Naive thymus-derived CD8-positive, alpha-beta T cell (primary cell): ENCODE measurements around the gene CELA2B. TPM values are rescaled to one million over a fixed set of nuclear protein-coding genes. Genes with fewer than 3 reads are reported as not detected.

Source experiments
- ATAC-seq, 2 donors: fragments of 150-1000 bp; cut with Tn5 transposase in 1 of 2; sonication (Bioruptor Pico), chemical (Tn5 transposase) in 1 of 2; 1 replicate in 1 of 2; 2 replicates in 1 of 2; pipeline ENCODE4 v1.10.0; 2021; ENCODE audit warnings: mild to moderate bottlenecking in 2 of 2, moderate library complexity in 2 of 2
- POLR2A ChIA-PET: fragments of 350-600 bp; sonication (Branson Sonifier 250); formaldehyde crosslinking; loops from one replicate; lab custom pipeline; 2021; ENCODE audit warnings: antibody characterized with exemption; lab: Charles Lee
- DNase-seq, 10 donors: peaks; one replicate each; pipeline versions ENCODE4 v3.0.0 to v3.0.0-alpha.2; 2020 to 2022
- H3K27ac Mint-ChIP-seq, 10 donors: one replicate each; pipeline ENCODE4 v1.8.0; 2020 to 2022; ENCODE audit warnings: mild to moderate bottlenecking in 10 of 10, mixed read lengths in 10 of 10, moderate library complexity in 4 of 10, inconsistent platforms in 1 of 10
- H3K27me3 Mint-ChIP-seq, 5 donors: one replicate each; pipeline ENCODE4 v1.8.0; 2021 to 2022; ENCODE audit warnings: mixed read lengths in 5 of 5
- H3K36me3 Mint-ChIP-seq, 3 donors: one replicate each; pipeline ENCODE4 v1.8.0; 2020 to 2022; ENCODE audit warnings: mixed read lengths in 3 of 3, mild to moderate bottlenecking in 2 of 3, inconsistent platforms in 1 of 3
- H3K4me1 Mint-ChIP-seq, 4 donors: one replicate each; pipeline ENCODE4 v1.8.0; 2021 to 2022; ENCODE audit warnings: mixed read lengths in 4 of 4
- H3K4me3 Mint-ChIP-seq, 10 donors: one replicate each; pipeline ENCODE4 v1.8.0; 2020 to 2022; ENCODE audit warnings: mild to moderate bottlenecking in 10 of 10, mixed read lengths in 10 of 10, moderate library complexity in 6 of 10, inconsistent platforms in 1 of 10
- H3K9me3 Mint-ChIP-seq, 9 donors: one replicate each; pipeline ENCODE4 v1.8.0; 2020 to 2022; ENCODE audit warnings: mixed read lengths in 9 of 9, mild to moderate bottlenecking in 3 of 9, inconsistent platforms in 1 of 9, moderate library complexity in 1 of 9
- polyA plus RNA-seq, 3 donors: library from polyadenylated mRNA; unstranded; fragments of 300-500 nt; fragmentation: Illumina TruSeq; gene quantifications; one replicate each; pipeline ENCODE4 v1.2.3, GENCODE V29; 2021
- total RNA-seq, 8 experiments: library from RNA in 2 of 8; stranded (reverse) in 2 of 8; gene quantifications; one replicate each; pipeline ENCODE4 v1.2.3 and lab custom pipeline; 2021 to 2026

The CELA2B gene
- total and polyA plus RNA-seq, 5 experiments from 2014 or later: not detected

GRCh38 chr1:15435239-15436077 is 40.4 kb upstream of the CELA2B start:
- H3K4me3 Mint-ChIP-seq: no peak overlapping the region
- DNase-seq: no peak
- peaks cover 0 to under 1% (median 0%) of the 10 kb centered on the region in 3 donors for H3K36me3 Mint-ChIP-seq
- H3K4me1 Mint-ChIP-seq: peaks cover 0 to 5% (median 1%) of the 10 kb centered on the region in 4 donors
- peak overlapping the region in 2 of 10 donors; percentile 25 to 57 for H3K27ac Mint-ChIP-seq
- POLR2A ChIA-PET: no interaction called here
- ATAC-seq: no peak
- no peaks in the 10 kb centered on the region for H3K27me3 Mint-ChIP-seq
- H3K9me3 Mint-ChIP-seq: no peaks in the 10 kb centered on the region

GRCh38 chr1:15436881-15437442 is 38.9 kb upstream of the CELA2B start:
- Mint-ChIP-seq H3K36me3 (no peaks in the 10 kb centered on the region), H3K27ac (peak overlapping the region in 2 of 10 donors; percentile 27 to 40), H3K4me3 (no peak overlapping the region), H3K27me3 (peaks cover 0 to 3% (median 0%) of the 10 kb centered on the region in 5 donors), H3K9me3 (no peaks in the 10 kb centered on the region), H3K4me1 (peaks cover 0 to 5% (median 0%) of the 10 kb centered on the region in 4 donors)
- no peak for ATAC-seq
- POLR2A ChIA-PET: no interaction called here
- no peak for DNase-seq

DNA sequence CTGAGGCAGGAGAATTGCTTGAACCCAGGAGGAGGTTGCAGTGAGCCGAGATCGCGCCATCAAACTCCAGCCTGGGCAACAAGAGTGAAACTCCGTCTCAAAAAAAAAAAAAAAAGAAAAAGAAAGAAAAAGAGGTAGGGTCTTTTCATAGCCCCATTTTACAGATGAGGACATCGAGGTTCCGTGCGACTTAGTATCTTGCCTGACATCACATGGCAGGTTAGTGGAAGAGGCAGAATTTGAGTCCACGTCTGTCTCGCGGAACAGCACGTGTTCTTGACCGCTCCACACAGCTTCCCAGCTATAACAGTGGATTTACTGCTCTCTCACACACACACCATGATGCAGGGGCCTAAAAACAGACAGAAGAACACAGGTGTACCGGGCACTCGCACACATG is 36.6 kb upstream of the CELA2B start:
- POLR2A ChIA-PET: no interaction called here
- no peak for ATAC-seq
- H3K36me3 Mint-ChIP-seq: no peaks in the 10 kb centered on the region

DNA sequence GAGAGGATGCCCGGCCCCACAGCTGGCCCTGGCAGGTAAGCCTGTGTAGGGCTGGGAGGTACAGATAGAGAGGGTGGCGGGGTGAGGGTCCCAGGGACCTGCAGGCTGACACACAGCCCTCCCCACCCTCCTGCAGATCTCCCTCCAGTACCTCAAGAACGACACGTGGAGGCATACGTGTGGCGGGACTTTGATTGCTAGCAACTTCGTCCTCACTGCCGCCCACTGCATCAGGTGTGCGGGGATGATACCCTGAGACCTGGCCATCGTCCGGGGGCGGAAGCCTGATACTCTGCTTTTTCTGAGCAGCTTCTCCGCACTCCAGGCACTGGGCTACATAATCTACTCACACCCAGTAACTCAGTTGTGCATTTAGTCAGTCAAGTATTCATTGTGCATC is 35.5 kb upstream of the CELA2B start:
- Mint-ChIP-seq H3K36me3 (no peaks in the 10 kb centered on the region), H3K9me3 (no peaks in the 10 kb centered on the region), H3K4me1 (no peaks in the 10 kb centered on the region), H3K4me3 (no peak overlapping the region), H3K27me3 (peaks cover 0 to 5% (median 2%) of the 10 kb centered on the region in 5 donors), H3K27ac (no peak overlapping the region)
- DNase-seq (no peak), ATAC-seq (no peak)
- POLR2A ChIA-PET: no interaction called here

More for the DNA sequence above, 36.6 kb upstream of the CELA2B start:
- DNase-seq: no peak
- Mint-ChIP-seq H3K4me3 (no peak overlapping the region), H3K27me3 (peaks cover 0 to 3% (median 0%) of the 10 kb centered on the region in 5 donors), H3K27ac (no peak overlapping the region), H3K4me1 (peaks cover 0 to 5% (median 0%) of the 10 kb centered on the region in 4 donors), H3K9me3 (no peaks in the 10 kb centered on the region)

DNA sequence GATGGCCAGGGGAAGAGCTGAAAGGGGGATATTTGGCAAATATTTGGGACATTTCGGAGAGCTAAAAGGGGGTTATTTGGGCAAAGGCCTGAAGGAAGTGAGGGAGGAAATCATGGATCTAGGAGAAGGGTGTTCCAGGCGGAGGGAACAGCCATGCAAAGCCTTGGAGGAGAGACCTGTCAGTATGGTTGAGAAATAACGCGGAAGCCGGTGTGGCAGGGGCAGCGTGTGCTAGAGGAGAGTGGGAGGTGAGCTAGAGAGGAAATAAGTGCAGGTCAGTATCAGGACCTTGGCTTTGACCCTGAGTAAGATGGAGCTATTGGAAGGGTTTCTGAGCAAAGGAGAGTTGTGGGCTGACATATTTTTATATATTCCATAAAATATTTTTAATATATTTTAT is 34.7 kb upstream of the CELA2B start:
- DNase-seq (no peak), ATAC-seq (no peak)
- Mint-ChIP-seq H3K27ac (no peak overlapping the region), H3K4me3 (no peak overlapping the region), H3K36me3 (no peaks in the 10 kb centered on the region), H3K9me3 (no peaks in the 10 kb centered on the region), H3K4me1 (peaks cover 0 to 4% (median 0%) of the 10 kb centered on the region in 4 donors), H3K27me3 (peaks cover 3 to 10% (median 6%) of the 10 kb centered on the region in 5 donors)
- POLR2A ChIA-PET: no interaction called here

DNA sequence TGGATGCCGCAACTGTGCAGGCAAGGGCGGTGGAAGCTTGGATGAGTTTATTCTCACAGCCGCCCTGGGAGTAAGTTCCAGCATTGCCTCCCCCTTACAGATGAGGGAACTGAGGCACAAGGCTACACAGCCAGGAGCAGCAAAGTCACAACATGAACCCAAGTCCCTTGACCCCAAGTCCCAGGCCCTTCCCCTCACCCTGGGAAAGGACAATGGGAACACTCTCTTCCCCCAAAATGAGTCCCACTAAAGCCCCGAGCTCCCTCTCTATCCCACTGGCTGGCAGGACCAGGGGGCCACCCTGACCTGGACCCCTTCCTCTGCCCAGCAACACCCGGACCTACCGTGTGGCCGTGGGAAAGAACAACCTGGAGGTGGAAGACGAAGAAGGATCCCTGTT is 33.8 kb upstream of the CELA2B start:
- H3K9me3 Mint-ChIP-seq: no peaks in the 10 kb centered on the region
- ATAC-seq (no peak), DNase-seq (no peak)
- peaks cover 0 to 4% (median 0%) of the 10 kb centered on the region in 4 donors for H3K4me1 Mint-ChIP-seq
- H3K27ac Mint-ChIP-seq: no peak overlapping the region
- H3K27me3 Mint-ChIP-seq: peaks cover 3 to 14% (median 9%) of the 10 kb centered on the region in 5 donors
- POLR2A ChIA-PET: no interaction called here
- H3K4me3 Mint-ChIP-seq: no peak overlapping the region
- H3K36me3 Mint-ChIP-seq: no peaks in the 10 kb centered on the region

GRCh38 chr1:15442759-15443158 is 33.1 kb upstream of the CELA2B start:
- H3K9me3 Mint-ChIP-seq: no peaks in the 10 kb centered on the region
- no peak overlapping the region for H3K27ac Mint-ChIP-seq
- ATAC-seq: no peak
- DNase-seq: no peak
- POLR2A ChIA-PET: interaction anchor here (0.6 kb wide), 1 partner anchor 50 kb away, joined by 3 read pairs; no protein-coding TSS in a partner anchor
- H3K27me3 Mint-ChIP-seq: peaks cover 3 to 19% (median 13%) of the 10 kb centered on the region in 5 donors
- peaks cover 0 to 4% (median 0%) of the 10 kb centered on the region in 4 donors for H3K4me1 Mint-ChIP-seq
- H3K4me3 Mint-ChIP-seq: peak overlapping the region in 1 of 10 donors; percentile 19
- no peaks in the 10 kb centered on the region for H3K36me3 Mint-ChIP-seq

DNA sequence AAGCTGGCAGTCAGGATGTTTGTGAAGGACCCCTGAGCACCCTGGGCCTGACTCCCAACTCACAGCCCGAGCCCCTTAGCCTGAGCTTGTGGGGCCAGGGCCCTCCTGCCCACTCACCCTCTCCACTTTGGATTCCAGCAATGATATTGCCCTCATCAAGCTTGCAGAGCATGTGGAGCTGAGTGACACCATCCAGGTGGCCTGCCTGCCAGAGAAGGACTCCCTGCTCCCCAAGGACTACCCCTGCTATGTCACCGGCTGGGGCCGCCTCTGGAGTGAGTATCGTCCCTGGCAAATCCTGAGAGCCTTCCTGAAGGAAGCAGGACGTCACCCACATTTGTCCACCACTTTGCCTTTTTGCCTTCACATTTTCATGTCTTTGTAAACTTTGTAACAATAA is 32.6 kb upstream of the CELA2B start:
- Mint-ChIP-seq H3K27me3 (peaks cover 3 to 19% (median 13%) of the 10 kb centered on the region in 5 donors), H3K36me3 (no peaks in the 10 kb centered on the region), H3K4me3 (no peak overlapping the region), H3K4me1 (peaks cover 0 to 4% (median 0%) of the 10 kb centered on the region in 4 donors), H3K9me3 (no peaks in the 10 kb centered on the region), H3K27ac (no peak overlapping the region)
- no peak for ATAC-seq
- no peak for DNase-seq
- POLR2A ChIA-PET: interaction anchor here (0.6 kb wide), 1 partner anchor 50 kb away, joined by 3 read pairs; no protein-coding TSS in a partner anchor

GRCh38 chr1:15444468-15445389 is 31.2 kb upstream of the CELA2B start:
- H3K4me3 Mint-ChIP-seq: no peak overlapping the region
- peaks cover 0 to 3% (median 0%) of the 10 kb centered on the region in 9 donors for H3K9me3 Mint-ChIP-seq
- no peaks in the 10 kb centered on the region for H3K36me3 Mint-ChIP-seq
- H3K4me1 Mint-ChIP-seq: peaks cover 0 to 4% (median under 1%) of the 10 kb centered on the region in 4 donors
- no peak for ATAC-seq
- H3K27ac Mint-ChIP-seq: peak overlapping the region in 1 of 10 donors; percentile 25
- peaks cover 4 to 20% (median 13%) of the 10 kb centered on the region in 5 donors for H3K27me3 Mint-ChIP-seq
- no peak for DNase-seq
- POLR2A ChIA-PET: no interaction called here

DNA sequence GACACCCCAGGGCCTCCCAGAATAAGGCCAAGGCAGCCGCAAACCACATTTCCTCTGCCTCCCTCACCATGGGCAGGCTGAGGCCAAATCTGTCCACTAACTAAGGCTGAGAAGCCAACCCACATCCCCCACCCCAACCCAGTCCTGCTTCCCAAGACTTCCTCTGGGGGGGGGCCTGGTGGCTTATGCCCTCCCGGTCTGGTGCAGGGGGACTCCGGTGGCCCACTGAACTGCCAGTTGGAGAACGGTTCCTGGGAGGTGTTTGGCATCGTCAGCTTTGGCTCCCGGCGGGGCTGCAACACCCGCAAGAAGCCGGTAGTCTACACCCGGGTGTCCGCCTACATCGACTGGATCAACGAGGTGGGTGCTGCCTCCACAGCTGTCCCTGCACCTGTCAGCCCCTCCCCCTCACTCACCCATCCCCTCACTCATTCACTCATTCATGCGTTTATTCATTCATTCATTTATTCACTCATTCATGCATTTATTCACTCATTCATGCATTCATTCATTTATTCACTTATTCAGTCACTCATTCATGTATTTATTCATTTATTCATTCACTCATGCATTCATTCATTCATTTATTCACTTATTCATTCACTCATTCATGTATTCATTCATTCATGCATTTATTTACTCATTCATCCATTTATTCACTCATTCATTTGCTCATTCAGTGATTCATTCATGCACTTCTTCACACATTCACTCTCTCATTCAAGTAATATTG is 30.3 kb upstream of the CELA2B start:
- no peak for ATAC-seq
- Mint-ChIP-seq H3K27me3 (peaks cover 4 to 23% (median 13%) of the 10 kb centered on the region in 5 donors), H3K27ac (peak overlapping the region in 1 of 10 donors; percentile 63), H3K9me3 (peaks cover 0 to 3% (median 0%) of the 10 kb centered on the region in 9 donors), H3K4me3 (no peak overlapping the region), H3K36me3 (no peaks in the 10 kb centered on the region), H3K4me1 (peaks cover 0 to 4% (median under 1%) of the 10 kb centered on the region in 4 donors)
- no peak for DNase-seq
- POLR2A ChIA-PET: no interaction called here

DNA sequence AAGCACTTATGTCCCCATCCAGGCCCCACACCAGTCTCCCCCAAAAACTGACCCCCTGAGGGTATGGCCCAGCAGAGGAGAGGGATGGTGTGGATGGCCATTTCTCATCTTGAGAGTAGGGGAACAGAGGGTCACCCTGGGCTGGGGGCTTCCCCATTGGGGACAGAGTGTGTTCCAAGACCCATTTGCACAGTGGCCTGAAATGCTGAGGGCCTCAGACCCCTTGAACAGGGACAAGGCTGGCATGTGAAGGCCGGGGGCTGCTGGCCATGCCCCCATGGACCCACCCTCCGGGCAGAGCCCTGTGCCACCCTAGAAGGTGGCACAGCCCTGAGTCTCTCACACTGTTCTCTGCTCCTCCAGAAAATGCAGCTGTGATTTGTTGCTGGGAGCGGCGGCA is 29.7 kb upstream of the CELA2B start:
- no peak overlapping the region for H3K4me3 Mint-ChIP-seq
- peaks cover 0 to 3% (median 0%) of the 10 kb centered on the region in 9 donors for H3K9me3 Mint-ChIP-seq
- H3K4me1 Mint-ChIP-seq: peaks cover 0 to 4% (median under 1%) of the 10 kb centered on the region in 4 donors
- ATAC-seq (no peak), DNase-seq (no peak)
- peaks cover 6 to 23% (median 13%) of the 10 kb centered on the region in 5 donors for H3K27me3 Mint-ChIP-seq
- POLR2A ChIA-PET: no interaction called here
- no peak overlapping the region for H3K27ac Mint-ChIP-seq
- H3K36me3 Mint-ChIP-seq: no peaks in the 10 kb centered on the region
